Measurements from ENCODE around the gene THSD4.
"Not testable (repeated sequence)": the region's sequence is repeated elsewhere in the genome, so short reads cannot be mapped to it uniquely, and the experiment has no call there.

THSD4 gene

DNA sequence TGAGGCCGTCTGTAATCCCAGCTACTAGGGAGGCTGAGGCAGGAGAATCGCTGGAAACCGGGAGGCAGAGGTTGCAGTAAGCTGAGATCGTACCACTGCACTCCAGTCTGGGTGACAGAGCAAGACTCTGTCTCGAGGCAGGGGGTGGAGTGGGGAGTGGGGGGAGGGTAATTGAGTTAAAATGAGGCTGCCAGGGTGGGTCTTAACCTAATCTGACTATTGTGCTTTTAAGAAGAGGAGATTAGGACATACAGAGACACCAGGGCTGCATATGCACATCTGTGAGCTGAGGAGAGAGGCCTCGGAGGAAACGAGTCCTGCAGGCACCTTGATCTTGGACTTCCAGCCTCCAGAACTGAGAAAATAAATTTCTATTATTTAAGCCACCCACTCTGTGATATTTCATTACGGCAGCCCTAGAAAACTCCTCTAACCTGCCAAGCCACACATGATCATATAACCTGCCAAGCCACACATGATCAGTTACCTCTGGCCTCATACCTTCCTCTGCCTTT, 197.0 kb downstream of the THSD4 start:
- H3K9ac ChIP-seq (ENCODE audit: low read depth in 1 of 2, low read length in 2 of 2), result no peak overlapping the region
- no peak overlapping the region for H3K27ac ChIP-seq (ENCODE audit: low read depth, low read length)
- peaks cover 0 to 3% of the 10 kb centered on the region in 2 donors for H3K27me3 ChIP-seq (ENCODE audit: control insufficient read depth in 1 of 2, insufficient read depth in 2 of 2, low read length in 2 of 2)
- no peaks in the 10 kb centered on the region for H3K9me3 ChIP-seq (ENCODE audit: control insufficient read depth in 1 of 2, low read length in 2 of 2)
- no peaks in the 10 kb centered on the region for H3K36me3 ChIP-seq (ENCODE audit: control insufficient read depth in 1 of 2, insufficient read depth in 2 of 2, low read length in 2 of 2)
- H3K4me3 ChIP-seq (ENCODE audit: low read depth in 1 of 2, low read length in 2 of 2), result no peak overlapping the region
- H3K4me1 ChIP-seq (ENCODE audit: control insufficient read depth in 1 of 2, insufficient read depth in 2 of 2, low read length in 2 of 2), result no peaks in the 10 kb centered on the region

DNA sequence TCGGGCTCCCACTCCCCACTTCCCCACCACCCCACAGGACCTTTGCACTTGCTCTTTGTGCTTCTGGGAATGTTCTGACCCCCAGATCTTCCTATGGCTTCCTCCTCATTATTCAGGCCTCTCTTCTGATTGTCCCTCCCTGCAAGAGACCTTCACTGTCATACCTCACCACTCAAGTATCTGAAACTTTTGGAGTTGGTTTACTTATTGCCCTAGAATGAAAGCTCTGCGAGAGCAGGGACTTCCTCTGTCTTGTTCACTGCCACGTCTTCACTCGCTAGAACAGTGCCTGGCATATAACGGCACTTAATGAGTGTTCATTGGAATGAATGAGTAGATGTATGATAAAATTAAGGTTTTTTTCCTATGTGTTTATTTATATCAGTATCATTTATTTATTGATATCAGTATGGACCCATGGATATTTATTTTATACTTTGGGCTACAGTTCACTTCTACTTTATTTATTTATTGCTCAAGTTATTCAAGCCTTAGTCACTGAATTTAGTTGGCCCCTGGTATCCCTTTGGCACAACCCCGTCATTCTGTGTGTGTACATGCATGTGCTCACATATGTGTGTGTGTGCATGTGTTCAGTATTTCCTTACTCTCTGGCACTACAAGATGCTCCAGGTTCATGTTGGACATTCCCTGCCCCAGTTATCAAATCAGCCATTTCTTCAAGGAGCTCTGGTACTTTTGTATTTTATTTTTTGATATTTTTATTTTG, 197.6 kb downstream of the THSD4 start:
- Histone ChIP-seq H3K27ac (ENCODE audit: low read depth, low read length) (no peak overlapping the region), H3K27me3 (ENCODE audit: control insufficient read depth in 1 of 2, insufficient read depth in 2 of 2, low read length in 2 of 2) (peaks cover 0 to 3% of the 10 kb centered on the region in 2 donors), H3K4me3 (ENCODE audit: low read depth in 1 of 2, low read length in 2 of 2) (no peak overlapping the region), H3K4me1 (ENCODE audit: control insufficient read depth in 1 of 2, insufficient read depth in 2 of 2, low read length in 2 of 2) (no peaks in the 10 kb centered on the region), H3K36me3 (ENCODE audit: control insufficient read depth in 1 of 2, insufficient read depth in 2 of 2, low read length in 2 of 2) (no peaks in the 10 kb centered on the region), H3K9ac (ENCODE audit: low read depth in 1 of 2, low read length in 2 of 2) (no peak overlapping the region), H3K9me3 (ENCODE audit: control insufficient read depth in 1 of 2, low read length in 2 of 2) (no peaks in the 10 kb centered on the region)

DNA sequence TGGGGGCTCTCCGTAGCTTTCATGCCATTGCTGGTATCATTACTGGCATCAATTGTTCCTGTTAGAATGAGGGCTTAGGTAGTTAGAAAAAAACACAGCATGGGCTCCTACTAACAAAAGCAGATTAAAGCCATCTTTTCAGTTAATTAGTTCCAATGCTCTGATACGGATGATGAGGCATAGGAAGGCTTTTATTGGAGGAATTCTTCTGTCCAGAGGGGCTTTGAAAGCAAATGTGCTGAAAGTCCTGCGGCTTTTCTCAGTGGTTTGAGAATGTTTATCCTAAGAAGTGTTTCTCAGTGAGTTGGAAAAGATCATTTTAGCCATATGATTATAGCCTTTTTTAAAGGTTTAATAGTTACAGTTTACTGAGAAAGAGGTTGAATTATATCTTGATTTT, 198.5 kb downstream of the THSD4 start:
- Histone ChIP-seq H3K9me3 (ENCODE audit: control insufficient read depth in 1 of 2, low read length in 2 of 2) (no peaks in the 10 kb centered on the region), H3K36me3 (ENCODE audit: control insufficient read depth in 1 of 2, insufficient read depth in 2 of 2, low read length in 2 of 2) (no peaks in the 10 kb centered on the region), H3K27ac (ENCODE audit: low read depth, low read length) (no peak overlapping the region), H3K4me1 (ENCODE audit: control insufficient read depth in 1 of 2, insufficient read depth in 2 of 2, low read length in 2 of 2) (no peaks in the 10 kb centered on the region), H3K27me3 (ENCODE audit: control insufficient read depth in 1 of 2, insufficient read depth in 2 of 2, low read length in 2 of 2) (peaks cover 0 to 3% of the 10 kb centered on the region in 2 donors), H3K9ac (ENCODE audit: low read depth in 1 of 2, low read length in 2 of 2) (no peak overlapping the region), H3K4me3 (ENCODE audit: low read depth in 1 of 2, low read length in 2 of 2) (no peak overlapping the region)

DNA sequence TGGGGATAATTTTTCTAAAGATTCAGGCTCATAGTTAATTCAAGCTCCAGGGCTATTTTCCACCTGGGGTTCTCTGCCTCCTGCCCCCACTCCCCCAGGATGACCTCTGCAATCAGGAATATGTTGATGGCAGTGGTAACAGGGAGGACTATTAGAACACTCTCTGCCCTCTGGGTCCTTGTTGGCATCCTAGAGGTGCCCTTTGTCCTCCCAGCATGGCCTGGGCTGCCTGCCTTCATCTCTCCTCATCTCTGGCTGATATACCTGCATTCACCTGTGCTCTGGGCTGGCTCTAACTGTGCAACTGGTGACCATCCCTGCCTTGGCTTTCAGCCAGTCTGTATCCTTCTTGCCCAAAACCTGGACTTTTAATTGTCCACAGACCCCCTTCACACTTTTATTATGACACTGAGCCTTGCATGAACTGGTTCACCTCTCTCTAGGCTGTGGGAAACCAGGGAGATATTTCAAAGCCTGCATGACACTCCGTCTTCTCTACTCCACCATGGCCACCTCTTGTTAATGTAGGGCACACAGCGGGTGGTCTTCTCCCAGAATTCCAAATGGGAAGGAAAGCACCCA, 199.8 kb downstream of the THSD4 start:
- Histone ChIP-seq H3K9me3 (ENCODE audit: control insufficient read depth in 1 of 2, low read length in 2 of 2) (no peaks in the 10 kb centered on the region), H3K9ac (ENCODE audit: low read depth in 1 of 2, low read length in 2 of 2) (no peak overlapping the region), H3K4me3 (ENCODE audit: low read depth in 1 of 2, low read length in 2 of 2) (no peak overlapping the region), H3K27me3 (ENCODE audit: control insufficient read depth in 1 of 2, insufficient read depth in 2 of 2, low read length in 2 of 2) (peaks cover 0 to 3% of the 10 kb centered on the region in 2 donors), H3K4me1 (ENCODE audit: control insufficient read depth in 1 of 2, insufficient read depth in 2 of 2, low read length in 2 of 2) (no peaks in the 10 kb centered on the region), H3K36me3 (ENCODE audit: control insufficient read depth in 1 of 2, insufficient read depth in 2 of 2, low read length in 2 of 2) (no peaks in the 10 kb centered on the region), H3K27ac (ENCODE audit: low read depth, low read length) (no peak overlapping the region)

DNA sequence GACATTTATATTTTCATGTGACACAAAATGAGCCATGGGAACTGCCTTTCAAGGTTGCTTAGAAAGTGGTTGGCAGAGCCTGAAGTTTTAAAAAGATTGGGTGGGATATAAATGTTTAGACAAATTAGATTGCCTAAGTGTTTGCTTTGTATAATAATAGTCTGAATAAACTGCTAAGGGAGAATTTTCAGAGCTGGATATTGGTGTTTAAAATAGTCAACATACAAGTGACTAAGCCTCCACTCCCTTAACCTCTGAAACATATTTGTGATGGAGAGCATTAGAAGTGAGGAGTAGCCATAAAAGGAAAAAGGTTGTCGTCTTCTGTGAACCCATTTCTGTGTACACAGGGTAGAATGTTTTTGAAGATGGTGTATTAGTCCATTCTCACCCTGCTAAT, 201.6 kb downstream of the THSD4 start:
- Histone ChIP-seq H3K9me3 (ENCODE audit: control insufficient read depth in 1 of 2, low read length in 2 of 2) (no peaks in the 10 kb centered on the region), H3K36me3 (ENCODE audit: control insufficient read depth in 1 of 2, insufficient read depth in 2 of 2, low read length in 2 of 2) (no peaks in the 10 kb centered on the region), H3K9ac (ENCODE audit: low read depth in 1 of 2, low read length in 2 of 2) (no peak overlapping the region), H3K4me3 (ENCODE audit: low read depth in 1 of 2, low read length in 2 of 2) (no peak overlapping the region), H3K4me1 (ENCODE audit: control insufficient read depth in 1 of 2, insufficient read depth in 2 of 2, low read length in 2 of 2) (no peaks in the 10 kb centered on the region), H3K27ac (ENCODE audit: low read depth, low read length) (no peak overlapping the region), H3K27me3 (ENCODE audit: control insufficient read depth in 1 of 2, insufficient read depth in 2 of 2, low read length in 2 of 2) (peaks cover 0 to 3% of the 10 kb centered on the region in 2 donors)

DNA sequence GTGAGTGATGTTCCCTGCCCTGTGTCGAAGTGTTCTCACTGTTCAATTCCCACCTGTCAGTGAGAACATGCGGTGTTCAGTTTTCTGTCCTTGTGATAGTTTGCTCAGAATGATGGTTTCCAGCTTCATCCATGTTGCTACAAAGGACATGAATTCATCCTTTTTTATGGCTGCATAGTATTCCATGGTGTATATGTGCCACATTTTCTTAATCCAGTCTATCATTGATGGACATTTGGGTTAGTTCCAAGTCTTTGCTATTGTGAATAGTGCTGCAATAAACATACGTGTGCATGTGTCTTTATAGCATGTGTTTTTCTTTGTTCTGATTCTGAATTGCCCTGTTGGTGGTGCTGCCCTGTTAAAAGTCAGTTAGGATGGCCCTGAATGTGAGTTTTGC, 204.2 kb downstream of the THSD4 start:
- not testable (repeated sequence) for H3K4me3 ChIP-seq (ENCODE audit: low read depth in 1 of 2, low read length in 2 of 2); H3K36me3 ChIP-seq (ENCODE audit: control insufficient read depth in 1 of 2, insufficient read depth in 2 of 2, low read length in 2 of 2); H3K9ac ChIP-seq (ENCODE audit: low read depth in 1 of 2, low read length in 2 of 2); H3K27me3 ChIP-seq (ENCODE audit: control insufficient read depth in 1 of 2, insufficient read depth in 2 of 2, low read length in 2 of 2); H3K27ac ChIP-seq (ENCODE audit: low read depth, low read length); H3K9me3 ChIP-seq (ENCODE audit: control insufficient read depth in 1 of 2, low read length in 2 of 2); H3K4me1 ChIP-seq (ENCODE audit: control insufficient read depth in 1 of 2, insufficient read depth in 2 of 2, low read length in 2 of 2)

DNA sequence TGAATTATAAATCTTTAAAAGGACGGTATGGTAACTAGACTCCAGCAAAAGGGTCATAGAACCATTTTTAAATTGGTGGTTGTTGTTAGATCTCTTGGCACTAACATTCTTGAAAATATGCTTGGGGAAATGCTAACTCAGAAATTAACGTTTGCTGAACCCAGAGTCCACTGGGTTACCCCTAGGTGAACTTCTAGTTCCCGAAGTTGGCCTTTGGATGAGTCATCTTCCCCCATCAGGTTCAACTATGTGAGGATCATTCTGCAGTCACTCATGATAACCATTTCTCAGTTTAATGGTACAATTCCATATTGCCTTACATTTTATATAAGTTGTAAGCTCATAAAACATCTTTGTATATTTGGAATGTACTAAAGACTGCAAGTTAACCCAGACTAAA, 204.7 kb downstream of the THSD4 start:
- Histone ChIP-seq H3K27me3 (ENCODE audit: control insufficient read depth in 1 of 2, insufficient read depth in 2 of 2, low read length in 2 of 2) (no peaks in the 10 kb centered on the region), H3K4me1 (ENCODE audit: control insufficient read depth in 1 of 2, insufficient read depth in 2 of 2, low read length in 2 of 2) (no peaks in the 10 kb centered on the region), H3K9ac (ENCODE audit: low read depth in 1 of 2, low read length in 2 of 2) (no peak overlapping the region), H3K27ac (ENCODE audit: low read depth, low read length) (no peak overlapping the region), H3K9me3 (ENCODE audit: control insufficient read depth in 1 of 2, low read length in 2 of 2) (no peaks in the 10 kb centered on the region), H3K4me3 (ENCODE audit: low read depth in 1 of 2, low read length in 2 of 2) (no peak overlapping the region), H3K36me3 (ENCODE audit: control insufficient read depth in 1 of 2, insufficient read depth in 2 of 2, low read length in 2 of 2) (no peaks in the 10 kb centered on the region)

DNA sequence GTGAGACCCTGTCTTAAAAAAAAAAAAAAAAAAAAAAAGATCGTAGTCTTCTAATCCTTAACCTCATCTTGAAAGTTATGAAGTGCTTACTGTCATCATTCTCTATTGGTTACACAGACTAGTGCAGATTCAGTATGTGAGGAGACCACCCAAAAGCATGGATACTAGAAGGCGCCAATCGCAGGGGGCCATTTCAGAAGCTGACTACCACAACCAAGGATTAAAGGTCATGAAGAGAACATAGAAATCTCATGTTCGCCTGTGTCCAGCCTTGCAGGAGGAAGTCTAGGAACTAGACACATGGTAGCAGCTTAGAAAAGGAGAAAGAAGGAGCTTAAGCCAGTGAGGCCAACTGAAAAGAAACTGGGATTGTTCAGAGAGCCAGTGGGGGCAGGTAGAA, 207.8 kb downstream of the THSD4 start:
- H3K27ac ChIP-seq (ENCODE audit: low read depth, low read length), result no peak overlapping the region
- no peaks in the 10 kb centered on the region for H3K27me3 ChIP-seq (ENCODE audit: control insufficient read depth in 1 of 2, insufficient read depth in 2 of 2, low read length in 2 of 2)
- H3K36me3 ChIP-seq (ENCODE audit: control insufficient read depth in 1 of 2, insufficient read depth in 2 of 2, low read length in 2 of 2), result no peaks in the 10 kb centered on the region
- no peak overlapping the region for H3K4me3 ChIP-seq (ENCODE audit: low read depth in 1 of 2, low read length in 2 of 2)
- H3K9ac ChIP-seq (ENCODE audit: low read depth in 1 of 2, low read length in 2 of 2), result no peak overlapping the region
- peaks cover 4 to 11% of the 10 kb centered on the region in 2 donors for H3K4me1 ChIP-seq (ENCODE audit: control insufficient read depth in 1 of 2, insufficient read depth in 2 of 2, low read length in 2 of 2)
- H3K9me3 ChIP-seq (ENCODE audit: control insufficient read depth in 1 of 2, low read length in 2 of 2), result no peaks in the 10 kb centered on the region

DNA sequence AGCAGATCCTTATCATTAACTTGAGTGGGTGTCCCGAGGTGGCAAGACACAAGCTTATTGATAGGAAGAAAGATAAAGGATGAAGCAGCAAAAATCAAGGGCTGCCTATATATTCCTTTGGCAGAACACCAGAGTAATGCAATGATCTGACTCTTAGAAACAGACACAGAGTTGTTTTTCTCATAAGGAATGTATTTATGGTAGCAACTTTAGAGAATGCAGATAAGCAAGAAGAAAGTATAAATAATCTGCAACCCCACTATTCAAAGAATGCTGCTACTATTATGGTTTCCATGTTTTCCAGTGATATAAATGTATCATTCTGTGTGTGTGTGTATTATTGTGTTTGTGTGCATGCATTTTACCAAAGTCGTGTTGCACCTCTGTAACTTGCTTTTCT, 208.3 kb downstream of the THSD4 start:
- Histone ChIP-seq H3K27ac (ENCODE audit: low read depth, low read length) (no peak overlapping the region), H3K4me3 (ENCODE audit: low read depth in 1 of 2, low read length in 2 of 2) (no peak overlapping the region), H3K36me3 (ENCODE audit: control insufficient read depth in 1 of 2, insufficient read depth in 2 of 2, low read length in 2 of 2) (no peaks in the 10 kb centered on the region), H3K4me1 (ENCODE audit: control insufficient read depth in 1 of 2, insufficient read depth in 2 of 2, low read length in 2 of 2) (peaks cover 8 to 15% of the 10 kb centered on the region in 2 donors), H3K9me3 (ENCODE audit: control insufficient read depth in 1 of 2, low read length in 2 of 2) (no peaks in the 10 kb centered on the region), H3K27me3 (ENCODE audit: control insufficient read depth in 1 of 2, insufficient read depth in 2 of 2, low read length in 2 of 2) (no peaks in the 10 kb centered on the region), H3K9ac (ENCODE audit: low read depth in 1 of 2, low read length in 2 of 2) (no peak overlapping the region)

DNA sequence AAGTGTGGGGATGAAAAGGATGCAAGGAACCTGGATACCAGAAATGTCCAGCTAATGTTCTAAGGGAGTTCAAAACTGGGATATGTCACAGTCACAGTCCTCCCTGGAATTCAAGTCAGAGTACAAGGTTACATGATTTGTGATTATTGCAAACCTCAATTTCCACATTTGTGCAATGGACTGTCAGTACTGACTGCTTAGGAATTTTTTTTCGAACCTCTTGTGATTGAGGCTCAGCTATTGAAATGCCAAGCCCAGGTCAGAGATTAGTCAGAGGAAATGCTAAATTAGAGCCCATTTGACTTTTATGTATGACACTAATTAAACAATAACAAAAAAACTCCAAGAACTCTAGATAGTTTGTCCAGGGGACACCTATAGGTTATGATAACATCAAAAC, 210.2 kb downstream of the THSD4 start:
- H3K4me3 ChIP-seq (ENCODE audit: low read depth in 1 of 2, low read length in 2 of 2), result no peak overlapping the region
- no peaks in the 10 kb centered on the region for H3K27me3 ChIP-seq (ENCODE audit: control insufficient read depth in 1 of 2, insufficient read depth in 2 of 2, low read length in 2 of 2)
- no peaks in the 10 kb centered on the region for H3K9me3 ChIP-seq (ENCODE audit: control insufficient read depth in 1 of 2, low read length in 2 of 2)
- H3K27ac ChIP-seq (ENCODE audit: low read depth, low read length), result no peak overlapping the region
- H3K36me3 ChIP-seq (ENCODE audit: control insufficient read depth in 1 of 2, insufficient read depth in 2 of 2, low read length in 2 of 2), result no peaks in the 10 kb centered on the region
- H3K9ac ChIP-seq (ENCODE audit: low read depth in 1 of 2, low read length in 2 of 2), result no peak overlapping the region
- H3K4me1 ChIP-seq (ENCODE audit: control insufficient read depth in 1 of 2, insufficient read depth in 2 of 2, low read length in 2 of 2), result peaks cover 18 to 31% of the 10 kb centered on the region in 2 donors

Data from duodenal mucosa (tissue), 2 donors.